GM18868 (cell line): ENCODE data around the gene CNR2.
"Not testable (repeated sequence)": the region's sequence is repeated elsewhere in the genome, so short reads cannot be mapped to it uniquely, and the experiment has no call there.

Experiments
- ATAC-seq: cut with Tn5 transposase; IDR thresholded peaks from one replicate; pipeline ENCODE4 v1.9.1; 2021; ENCODE audit warnings: mild to moderate bottlenecking, moderate library complexity; ENCODE audit not compliant: unreplicated experiment

The CNR2 gene

DNA sequence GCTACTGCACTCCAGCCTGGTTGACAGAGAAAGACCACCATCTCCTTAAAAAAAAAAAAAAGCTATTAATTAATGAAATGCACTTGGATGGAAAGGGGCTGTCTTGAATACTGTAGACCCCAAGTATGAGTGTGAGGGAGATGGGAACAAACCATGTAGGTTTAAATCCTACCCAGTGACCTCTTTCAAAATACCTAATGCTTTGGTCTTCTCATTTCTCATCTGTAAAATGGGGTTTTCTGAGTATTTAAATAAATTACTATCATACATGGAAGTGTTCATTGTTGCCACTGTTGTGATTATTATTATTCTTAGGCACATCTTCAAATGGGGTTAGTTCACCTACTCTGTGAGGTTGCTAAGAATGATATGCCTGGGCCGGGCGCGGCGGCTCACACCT, 27.9 kb downstream of the CNR2 start:
- no peak for ATAC-seq

DNA sequence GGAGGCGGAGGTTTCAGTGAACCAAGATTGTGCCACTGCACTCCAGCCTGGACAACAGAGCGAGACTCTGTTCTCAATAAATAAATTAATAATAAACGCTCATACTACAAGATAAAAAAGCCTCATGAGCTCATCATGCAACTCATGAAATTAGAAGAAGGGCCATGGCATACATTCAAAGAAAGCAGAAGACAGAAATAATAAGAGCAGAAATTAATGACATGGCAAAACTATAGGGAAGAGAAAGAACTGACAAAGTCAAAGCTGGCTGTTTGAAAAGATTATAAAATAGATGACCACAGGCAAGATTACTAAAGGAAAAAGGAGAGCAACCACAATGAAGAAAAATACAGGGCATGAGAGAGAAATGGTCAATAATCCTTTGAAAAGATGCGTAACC, 30.4 kb downstream of the CNR2 start:
- no peak for ATAC-seq

DNA sequence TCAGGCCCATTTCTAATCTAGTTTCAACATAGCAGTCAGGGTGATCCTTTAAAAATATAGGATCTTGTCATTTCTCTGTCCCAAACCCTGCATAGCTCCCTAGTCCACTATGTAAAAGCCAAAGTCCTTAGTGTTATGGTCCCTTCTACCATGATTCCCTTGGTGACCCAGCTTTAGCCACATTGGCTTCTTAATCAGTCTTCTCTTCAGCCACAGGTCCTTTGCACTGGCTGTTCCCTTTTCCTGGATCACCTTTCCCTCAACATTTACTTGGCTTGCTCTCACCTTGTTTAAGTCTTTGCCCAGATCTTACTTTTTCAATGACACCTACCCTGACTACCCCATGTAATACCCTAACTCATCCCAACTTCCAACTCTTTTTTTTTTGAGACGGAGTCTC, 33.4 kb downstream of the CNR2 start:
- ATAC-seq, result no peak

DNA sequence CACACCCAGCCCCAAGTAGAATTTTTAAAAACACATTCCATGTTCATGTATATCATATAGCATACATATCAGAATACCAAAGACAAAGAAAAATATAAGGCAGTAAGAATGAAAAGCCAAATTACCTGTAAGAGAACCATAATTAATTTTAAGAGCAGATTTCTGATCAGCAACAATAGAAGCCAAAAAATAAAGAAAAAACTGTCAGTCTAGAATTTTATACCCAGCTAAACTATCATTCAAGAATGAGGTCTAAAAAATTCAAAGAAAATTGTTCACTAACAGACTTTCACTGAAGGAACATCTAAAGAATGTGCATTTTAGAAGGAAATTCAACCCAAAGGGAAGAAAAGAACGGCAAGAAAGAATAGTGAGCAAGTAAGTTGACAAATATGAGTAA, 34.5 kb downstream of the CNR2 start:
- no peak for ATAC-seq

DNA sequence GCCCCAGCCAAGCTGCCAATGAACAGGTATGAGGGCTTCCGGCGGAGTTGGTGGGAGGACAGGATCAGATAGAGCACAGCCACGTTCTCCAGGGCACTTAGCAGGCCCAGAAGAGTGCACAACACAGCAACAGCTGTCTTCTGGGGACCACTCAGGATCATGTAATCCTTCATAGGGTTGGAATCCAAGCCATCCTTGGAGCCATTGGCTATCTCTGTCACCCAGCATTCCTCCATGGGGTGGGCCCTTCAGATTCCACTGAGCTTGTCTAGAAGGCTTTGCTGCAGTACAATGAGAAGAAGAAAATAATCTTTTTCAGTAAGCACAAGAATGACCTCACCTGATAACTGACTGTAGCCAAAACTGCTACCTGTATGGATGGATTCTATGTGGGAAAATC, 37.8 kb downstream of the CNR2 start:
- no peak for ATAC-seq

DNA sequence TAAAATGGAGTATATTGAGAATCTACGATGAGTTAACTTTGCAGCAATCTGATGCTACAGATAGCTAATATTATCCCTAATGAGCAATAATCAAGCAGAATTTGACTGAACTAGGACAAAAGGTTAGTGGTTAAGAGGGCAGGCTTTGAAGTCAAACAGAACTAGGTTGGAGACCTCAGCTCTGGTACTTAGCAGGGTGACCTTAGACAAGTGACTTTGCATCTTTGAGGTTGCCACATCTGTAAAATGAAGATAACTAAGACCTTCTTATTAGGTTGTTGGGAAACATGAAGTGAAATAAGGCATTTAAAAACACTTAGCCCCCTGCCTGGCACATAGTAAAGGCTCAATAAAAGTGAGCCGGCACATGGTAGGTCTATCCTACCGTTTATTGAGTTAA, 40.7 kb downstream of the CNR2 start:
- ATAC-seq, result no peak

DNA sequence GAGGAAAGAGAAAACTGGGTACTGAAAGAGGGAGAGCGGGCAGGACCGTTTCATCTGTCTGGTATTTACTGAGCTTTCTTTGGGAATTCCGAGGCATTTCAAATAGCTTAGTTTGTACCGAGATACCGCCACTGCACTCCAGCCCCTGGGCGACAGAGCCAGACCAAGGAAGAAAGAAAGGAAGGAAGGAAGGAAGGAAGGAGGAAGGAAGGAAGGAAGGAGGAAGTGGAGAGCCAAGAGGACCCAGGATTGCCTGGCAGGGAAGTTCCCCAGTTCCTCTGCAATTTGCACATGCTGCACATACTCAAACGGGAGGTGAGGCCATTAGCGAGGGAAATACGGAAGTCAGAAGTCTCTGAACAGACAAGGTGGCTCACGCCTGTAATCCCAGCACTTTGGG, 44.1 kb downstream of the CNR2 start:
- no peak for ATAC-seq

DNA sequence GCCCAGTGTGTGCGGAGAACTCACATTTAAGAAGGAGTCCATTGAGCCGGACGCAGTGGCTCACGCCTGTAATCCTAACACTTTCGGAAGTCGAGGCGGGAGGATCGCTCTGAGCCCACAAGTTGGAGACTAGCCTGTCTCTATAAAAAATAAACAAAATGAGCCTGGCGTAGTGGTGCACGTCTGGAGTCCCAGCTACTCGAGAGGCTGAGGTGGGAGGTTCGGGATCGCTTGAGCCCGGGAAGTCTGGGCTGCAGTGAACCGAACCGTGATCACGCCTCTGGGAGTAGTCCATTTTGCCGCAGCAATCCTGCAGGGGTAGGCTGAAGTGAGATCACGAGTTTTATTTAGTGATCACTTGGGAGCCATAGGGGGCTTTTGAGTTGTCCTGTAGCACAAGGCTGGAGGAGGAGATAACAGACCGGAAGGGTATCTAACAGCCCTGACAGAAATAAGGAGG, 44.6 kb downstream of the CNR2 start:
- ATAC-seq, result no peak

DNA sequence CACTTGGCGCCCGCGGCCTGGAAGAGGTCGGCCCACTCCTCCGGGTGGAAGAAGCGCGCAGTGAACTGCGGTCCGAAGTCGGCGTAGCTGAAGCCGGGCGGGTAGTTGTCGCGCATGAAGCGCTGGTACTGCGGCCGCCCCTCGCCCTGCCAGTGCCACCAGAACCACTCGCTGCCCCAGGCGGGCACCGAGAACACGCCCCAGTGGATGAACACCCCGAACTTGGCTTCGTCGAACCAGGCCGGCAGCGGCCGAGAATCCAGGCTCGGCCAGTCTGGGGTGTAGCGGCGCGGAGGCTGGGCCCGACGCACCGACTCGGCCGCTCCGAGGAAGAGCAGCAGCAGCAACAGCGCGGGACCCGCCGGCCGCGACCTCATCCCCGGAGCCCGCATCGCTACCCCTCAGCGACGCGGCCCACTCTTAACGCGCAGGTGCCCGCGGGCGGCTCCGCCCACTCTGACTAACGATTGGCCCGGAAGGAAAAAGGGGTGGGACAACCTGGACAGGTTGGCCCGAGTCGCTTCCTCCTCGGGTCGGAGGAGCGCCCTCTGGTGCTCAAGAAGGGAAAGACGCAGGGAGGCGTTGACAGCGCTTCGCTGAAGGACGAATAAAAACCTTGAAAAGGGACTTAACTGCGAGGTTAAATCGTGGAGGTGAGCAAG, 45.1 kb downstream of the CNR2 start, which contains the start of gene FUCA1:
Gene FUCA1 (minus strand): TSS at position 396 of the 662 bp plus-strand sequence. CDS start 4 bp downstream, at position 392.
- ATAC-seq, result peak; percentile 96

DNA sequence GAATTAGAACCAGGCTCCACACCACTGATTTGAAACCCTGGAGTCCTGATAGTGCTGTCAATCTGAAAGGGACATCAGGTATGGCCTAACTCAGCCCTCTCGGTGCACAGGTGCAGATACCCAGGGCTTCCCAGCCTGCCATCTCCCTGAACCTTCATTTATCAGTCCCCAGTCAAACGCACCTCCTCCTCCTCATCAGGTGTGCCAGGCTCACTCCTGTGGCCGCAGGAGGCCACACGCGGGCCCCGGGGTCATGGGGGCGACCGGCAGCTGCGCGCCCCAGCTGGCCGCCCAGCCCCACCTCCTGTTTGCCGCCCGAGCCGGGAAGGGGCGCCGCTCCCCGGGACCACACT, 45.6 kb downstream of the CNR2 start:
- ATAC-seq, result no peak

DNA sequence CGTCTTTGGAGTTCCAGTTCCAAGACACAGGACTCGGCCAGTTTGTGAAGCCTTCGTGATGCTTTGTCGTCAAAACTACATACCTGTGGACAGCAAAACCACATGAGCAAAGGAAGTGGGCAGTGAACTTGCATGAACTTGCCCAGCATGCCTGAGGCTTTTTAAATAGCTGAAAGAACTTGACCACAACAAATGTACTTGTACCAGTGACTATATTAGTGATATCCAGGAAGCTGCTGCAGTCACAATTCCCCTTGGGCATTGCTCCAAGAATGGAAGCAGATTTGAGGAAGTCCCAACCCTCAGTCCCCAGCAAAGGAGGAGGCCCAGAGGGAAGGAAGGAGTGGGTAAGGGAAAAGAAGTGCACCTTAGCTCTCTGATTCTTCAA, 47.6 kb downstream of the CNR2 start:
- no peak for ATAC-seq

DNA sequence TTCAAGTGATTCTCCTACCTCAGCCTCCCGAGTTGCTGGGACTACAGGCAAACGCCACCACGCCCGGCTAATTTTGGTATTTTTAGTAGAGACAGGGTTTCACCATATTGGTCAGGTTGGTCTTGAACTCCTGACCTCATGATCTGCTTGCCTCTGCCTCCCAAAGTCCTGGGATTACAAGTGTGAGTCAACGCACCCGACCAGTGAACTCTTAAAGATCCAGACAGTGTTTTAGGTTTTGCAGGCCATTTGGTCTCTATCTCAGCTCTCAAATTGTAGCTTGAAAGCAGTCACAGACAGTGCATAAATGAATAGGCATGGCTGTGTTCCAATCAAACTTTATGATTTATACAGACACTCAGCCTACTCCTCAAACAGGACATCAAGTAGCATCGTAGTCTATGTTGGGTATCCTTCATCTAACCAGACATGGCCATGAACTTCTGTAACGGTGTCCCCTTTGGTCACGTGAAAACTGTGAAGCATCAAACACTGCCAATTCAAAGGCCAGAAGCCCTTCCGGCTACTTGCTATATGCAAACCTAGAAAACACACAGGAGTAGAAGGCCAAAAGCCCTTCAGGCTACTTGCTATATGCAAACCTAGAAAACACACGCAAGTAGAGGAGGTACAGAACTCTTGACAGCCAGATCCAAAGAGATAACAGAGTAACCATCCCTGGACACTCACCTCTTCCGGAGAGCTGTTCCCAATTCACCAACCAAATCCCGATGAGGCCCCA, 48.2 kb downstream of the CNR2 start:
- ATAC-seq, result no peak

DNA sequence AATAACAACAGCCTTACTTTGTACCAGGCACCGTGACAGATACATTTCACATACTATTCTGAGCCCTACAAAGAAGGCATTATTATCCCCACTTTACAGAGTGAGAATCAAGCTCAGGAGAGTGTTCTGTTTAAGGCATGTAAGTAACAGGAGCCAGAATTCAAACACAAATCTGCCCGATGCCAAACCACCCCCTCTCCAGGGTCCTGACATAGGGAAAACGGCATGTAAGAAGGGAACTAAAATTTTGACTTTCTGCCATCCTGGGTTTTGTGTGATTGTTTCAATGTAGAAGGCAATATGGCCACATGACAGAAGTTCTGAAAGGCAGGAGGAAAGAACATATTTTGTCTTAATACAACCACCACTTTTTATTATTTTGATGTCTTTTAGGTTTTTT, 50.5 kb downstream of the CNR2 start:
- ATAC-seq, result no peak

DNA sequence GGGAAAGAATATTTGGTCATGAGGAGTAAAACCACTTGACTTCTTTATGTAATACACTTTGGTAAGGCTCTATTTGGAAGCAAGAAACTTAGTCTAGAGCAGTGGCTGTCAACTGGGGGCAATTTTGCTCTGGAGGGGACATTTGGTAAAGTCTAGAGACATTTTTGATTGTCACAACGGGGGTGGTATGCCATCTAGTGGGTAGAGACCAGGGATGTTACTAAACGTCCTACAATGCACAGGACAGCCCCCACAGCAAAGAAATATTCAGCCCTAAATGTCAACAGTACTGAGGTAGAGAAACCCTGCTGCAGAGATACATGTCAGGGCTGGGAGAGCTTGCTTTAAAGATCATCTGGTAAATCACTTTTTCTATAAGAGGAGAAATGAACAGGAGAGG, 58.6 kb downstream of the CNR2 start:
- ATAC-seq, result no peak

DNA sequence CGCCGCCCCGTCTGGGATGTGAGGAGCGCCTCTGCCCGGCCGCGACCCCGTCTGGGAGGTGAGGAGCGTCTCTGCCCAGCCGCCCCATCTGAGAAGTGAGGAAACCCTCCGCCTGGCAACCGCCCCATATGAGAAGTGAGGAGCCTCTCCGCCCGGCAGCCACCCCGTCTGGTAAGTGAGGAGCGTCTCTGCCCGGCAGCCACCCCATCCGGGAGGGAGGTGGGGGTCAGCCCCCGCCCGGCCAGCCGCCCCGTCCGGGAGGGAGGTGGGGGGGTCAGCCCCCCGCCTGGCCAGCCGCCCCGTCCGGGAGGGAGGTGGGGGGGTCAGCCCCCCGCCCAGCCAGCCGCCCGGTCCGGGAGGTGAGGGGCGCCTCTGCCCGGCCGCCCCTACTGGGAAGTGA, 60.0 kb downstream of the CNR2 start:
- ATAC-seq, result not testable (repeated sequence)

DNA sequence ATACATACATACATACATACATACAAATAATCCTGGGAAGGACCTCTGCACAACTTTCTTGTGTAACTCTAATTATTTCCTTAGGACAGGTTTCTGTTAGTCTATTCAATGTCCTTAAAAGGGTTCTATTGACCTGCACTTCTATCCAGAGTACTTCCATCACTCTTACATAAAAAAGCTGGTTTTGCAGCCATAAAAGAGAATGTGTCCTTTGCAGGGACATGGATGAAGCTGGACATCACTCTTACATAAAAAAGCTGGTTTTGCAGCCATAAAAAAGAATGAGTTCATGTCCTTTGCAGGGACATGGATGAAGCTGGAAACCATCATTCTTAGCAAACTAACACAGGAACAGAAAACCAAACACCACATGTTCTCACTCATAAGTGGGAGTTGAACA, 61.8 kb downstream of the CNR2 start:
- not testable (repeated sequence) for ATAC-seq

DNA sequence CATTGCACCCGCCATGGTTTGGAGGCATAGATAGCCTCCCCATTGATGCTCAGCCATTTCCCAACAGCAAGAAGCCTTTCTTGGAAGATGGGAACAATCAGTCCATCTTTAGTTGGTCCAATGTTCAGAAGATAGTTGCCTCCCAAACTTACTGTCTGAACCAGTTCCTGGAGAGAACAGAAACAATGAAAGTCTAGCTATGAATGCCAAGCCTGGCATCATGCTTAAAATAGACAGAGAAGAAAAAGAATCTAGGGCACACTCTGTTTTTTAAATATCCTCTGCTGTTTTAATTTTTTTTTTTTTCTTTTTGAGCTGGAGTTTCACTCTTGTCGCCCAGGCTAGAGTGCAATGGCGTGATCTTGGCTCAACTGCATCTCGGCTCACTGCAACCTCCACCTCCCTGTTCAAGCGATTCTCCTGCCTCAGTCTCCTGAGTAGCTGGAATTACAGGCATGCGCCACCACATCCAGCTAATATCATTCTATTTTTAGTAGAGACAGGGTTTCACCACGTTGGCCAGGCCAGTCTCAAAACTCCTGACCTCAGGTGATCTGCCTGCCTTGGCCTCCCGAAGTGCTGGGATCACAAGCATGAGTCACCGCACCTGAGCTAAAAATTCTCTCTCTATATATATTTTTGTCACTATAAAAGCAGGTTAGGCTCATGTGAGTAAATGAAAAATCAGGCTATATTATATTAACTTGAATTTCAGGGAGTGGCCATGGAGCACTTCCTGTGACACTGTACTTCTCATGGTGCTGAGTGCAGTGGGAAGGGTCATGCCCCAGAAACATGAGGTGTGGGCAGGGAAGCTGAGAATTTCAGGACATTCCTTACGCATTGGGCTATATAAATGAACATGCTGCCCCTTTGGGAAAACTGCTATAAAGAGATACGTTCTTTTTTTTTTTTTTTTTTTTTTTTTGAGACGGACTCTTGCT, 64.2 kb downstream of the CNR2 start:
- no peak for ATAC-seq

DNA sequence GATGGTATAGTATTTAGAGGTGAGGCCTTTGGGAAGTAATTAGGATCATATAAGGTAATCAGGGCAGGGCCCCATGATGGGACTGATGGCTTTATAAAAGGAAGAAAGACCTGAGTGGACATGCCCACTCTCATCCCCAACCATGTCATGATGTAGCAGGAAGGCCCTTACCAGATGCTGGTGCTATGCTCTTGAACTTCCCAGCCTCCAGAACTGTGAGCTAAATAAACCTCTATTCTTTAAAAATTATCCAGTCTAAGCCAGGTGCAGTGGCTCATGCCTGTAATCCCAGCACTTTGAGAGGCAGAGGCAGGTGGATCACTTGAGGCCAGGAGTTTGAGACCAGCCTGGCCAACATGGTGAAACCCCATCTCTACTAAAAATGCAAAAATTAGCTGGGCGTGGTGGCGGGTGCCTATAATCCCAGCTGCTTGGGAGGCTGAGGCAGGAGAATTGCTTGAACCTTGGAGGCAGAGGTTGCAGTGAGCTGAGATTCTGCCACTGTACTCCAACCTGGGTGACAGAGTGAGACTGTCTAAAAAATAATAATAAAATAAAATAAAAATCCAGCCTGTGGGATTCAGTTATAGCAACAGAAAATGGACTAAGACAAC, 65.6 kb downstream of the CNR2 start:
- ATAC-seq, result not testable (repeated sequence)

DNA sequence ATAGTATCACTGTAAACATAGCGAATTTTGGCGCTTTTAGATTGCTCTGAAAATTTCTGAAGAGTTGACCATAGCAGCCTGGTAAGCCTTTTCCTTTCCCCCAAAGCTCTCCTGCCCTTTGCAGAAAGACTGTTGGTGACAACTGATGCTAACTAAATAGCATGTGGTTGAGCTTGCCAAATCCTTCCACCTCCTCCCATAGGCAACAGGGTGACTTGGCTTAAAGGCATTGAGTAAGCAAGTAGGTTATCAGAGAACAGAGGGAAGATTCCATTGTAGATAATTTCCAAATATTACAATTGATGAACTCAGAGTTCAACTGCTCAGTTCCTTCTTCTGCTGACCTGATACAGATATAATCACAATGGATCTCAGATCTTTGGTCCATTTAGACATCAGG, 68.0 kb downstream of the CNR2 start:
- ATAC-seq, result no peak

DNA sequence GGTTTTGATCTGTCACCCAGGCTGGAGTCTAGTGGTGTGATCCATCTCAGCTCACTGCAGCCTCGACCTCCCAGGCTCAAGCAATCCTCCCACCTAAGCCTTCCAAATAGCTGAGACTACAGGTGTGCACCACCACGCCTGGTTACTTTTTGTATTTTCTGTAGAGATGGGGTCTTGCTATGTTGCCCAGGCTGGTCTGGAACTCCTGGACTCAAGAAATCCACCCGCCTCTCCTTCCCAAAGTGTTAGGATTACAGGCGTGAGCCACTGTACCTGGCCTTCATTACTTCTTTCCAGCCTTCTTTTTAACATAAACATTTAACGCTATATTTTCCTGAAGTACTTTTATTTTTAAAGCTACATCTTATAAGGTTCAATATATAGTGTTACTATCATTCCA, 69.5 kb downstream of the CNR2 start:
- no peak for ATAC-seq

DNA sequence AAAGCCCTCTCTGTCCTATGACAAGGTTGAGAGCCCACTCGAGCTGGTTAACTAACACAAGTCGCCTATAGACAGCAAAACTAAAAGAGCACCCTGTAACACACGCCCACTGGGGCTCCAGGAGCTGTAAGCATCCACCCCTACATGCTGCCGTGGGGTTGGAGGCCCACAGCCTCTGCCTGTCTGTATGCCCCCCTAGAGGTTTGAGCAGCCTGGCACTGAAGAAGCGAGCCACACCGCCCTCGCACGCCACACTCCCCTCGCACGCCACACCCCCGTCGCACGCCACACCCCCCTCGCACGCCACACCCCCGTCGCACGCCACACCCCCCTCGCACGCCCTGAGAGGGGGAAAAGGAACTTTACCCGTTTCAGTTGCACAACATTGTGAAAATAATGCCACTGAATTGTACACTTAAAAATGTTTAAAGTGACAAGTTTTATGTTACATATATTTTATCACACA, 74.7 kb downstream of the CNR2 start:
- ATAC-seq, result no peak
